Measurements from ENCODE around the gene MOCS1.

Gene MOCS1

GRCh38 chr6:39915866-39916265 lies 18.4 kb downstream of the MOCS1 start:
- no peak overlapping the region for H3K4me3 ChIP-seq (ENCODE audit: low read length)
- no peak overlapping the region for H3K27ac ChIP-seq (ENCODE audit: low read depth, low read length)
- no peak overlapping the region for H3K4me2 ChIP-seq (ENCODE audit: low read length)
- no peaks in the 10 kb centered on the region for H3K9me3 ChIP-seq (ENCODE audit: control insufficient read depth, insufficient read depth, low read length)
- H3K36me3 ChIP-seq (ENCODE audit: control insufficient read depth, low read length) = no peaks in the 10 kb centered on the region
- no peaks in the 10 kb centered on the region for H3K79me2 ChIP-seq (ENCODE audit: control insufficient read depth, low read length)
- H3K9me2 ChIP-seq (replicated peaks; ENCODE audit: control insufficient read depth, low read length) = no peaks in the 10 kb centered on the region
- H3F3A ChIP-seq (ENCODE audit: control insufficient read depth, insufficient read depth) = no peaks in the 10 kb centered on the region
- H3K4me1 ChIP-seq (ENCODE audit: control insufficient read depth, low read length) = no peaks in the 10 kb centered on the region
- no peaks in the 10 kb centered on the region for H3K27me3 ChIP-seq (ENCODE audit: control insufficient read depth, low read length)
- no peak for TF ChIP-seq EZH2phosphoT487 (IDR thresholded peaks at IDR 0.05; ENCODE audit: borderline replicate concordance, low read length)
- no peak for TF ChIP-seq CTCF (IDR thresholded peaks at IDR 0.05; ENCODE audit: low read depth, low read length, poor library complexity, severe bottlenecking)
- H4K20me1 ChIP-seq (ENCODE audit: control insufficient read depth, insufficient read depth, low read depth, low read length) = no peaks in the 10 kb centered on the region

- no peaks in the 10 kb centered on the region for H3F3A ChIP-seq (ENCODE audit: control insufficient read depth, insufficient read depth)
- H4K20me1 ChIP-seq (ENCODE audit: control insufficient read depth, insufficient read depth, low read depth, low read length) = no peaks in the 10 kb centered on the region
- no peak overlapping the region for H3K4me2 ChIP-seq (ENCODE audit: low read length)
- no peaks in the 10 kb centered on the region for H3K36me3 ChIP-seq (ENCODE audit: control insufficient read depth, low read length)
- no peaks in the 10 kb centered on the region for H3K4me1 ChIP-seq (ENCODE audit: control insufficient read depth, low read length)
- no peak overlapping the region for H3K27ac ChIP-seq (ENCODE audit: low read depth, low read length)
- no peaks in the 10 kb centered on the region for H3K9me3 ChIP-seq (ENCODE audit: control insufficient read depth, insufficient read depth, low read length)
- TF ChIP-seq CTCF (IDR thresholded peaks at IDR 0.05; ENCODE audit: low read depth, low read length, poor library complexity, severe bottlenecking) = no peak
- TF ChIP-seq EZH2phosphoT487 (IDR thresholded peaks at IDR 0.05; ENCODE audit: borderline replicate concordance, low read length) = no peak
- H3K9me2 ChIP-seq (replicated peaks; ENCODE audit: control insufficient read depth, low read length) = no peaks in the 10 kb centered on the region
- no peak overlapping the region for H3K4me3 ChIP-seq (ENCODE audit: low read length)
- H3K79me2 ChIP-seq (ENCODE audit: control insufficient read depth, low read length) = no peaks in the 10 kb centered on the region
- no peaks in the 10 kb centered on the region for H3K27me3 ChIP-seq (ENCODE audit: control insufficient read depth, low read length)
Observed at GRCh38 chr6:39914239-39914638, 20.0 kb downstream of the MOCS1 start.

- H4K20me1 ChIP-seq (ENCODE audit: control insufficient read depth, insufficient read depth, low read depth, low read length) = no peaks in the 10 kb centered on the region
- H3K4me1 ChIP-seq (ENCODE audit: control insufficient read depth, low read length) = no peaks in the 10 kb centered on the region
- H3K9me3 ChIP-seq (ENCODE audit: control insufficient read depth, insufficient read depth, low read length) = no peaks in the 10 kb centered on the region
- no peaks in the 10 kb centered on the region for H3F3A ChIP-seq (ENCODE audit: control insufficient read depth, insufficient read depth)
- no peaks in the 10 kb centered on the region for H3K9me2 ChIP-seq (replicated peaks; ENCODE audit: control insufficient read depth, low read length)
- no peaks in the 10 kb centered on the region for H3K36me3 ChIP-seq (ENCODE audit: control insufficient read depth, low read length)
- no peak overlapping the region for H3K4me2 ChIP-seq (ENCODE audit: low read length)
- TF ChIP-seq CTCF (IDR thresholded peaks at IDR 0.05; ENCODE audit: low read depth, low read length, poor library complexity, severe bottlenecking) = no peak
- TF ChIP-seq EZH2phosphoT487 (IDR thresholded peaks at IDR 0.05; ENCODE audit: borderline replicate concordance, low read length) = no peak
- no peak overlapping the region for H3K4me3 ChIP-seq (ENCODE audit: low read length)
- H3K27ac ChIP-seq (ENCODE audit: low read depth, low read length) = no peak overlapping the region
- no peaks in the 10 kb centered on the region for H3K79me2 ChIP-seq (ENCODE audit: control insufficient read depth, low read length)
- no peaks in the 10 kb centered on the region for H3K27me3 ChIP-seq (ENCODE audit: control insufficient read depth, low read length)
Observed at GRCh38 chr6:39913391-39913916, 20.8 kb downstream of the MOCS1 start.
